SK-N-SH (cell line): ENCODE results near the gene GFPT2. TPM values are rescaled to one million over a fixed set of nuclear protein-coding genes. Genes with fewer than 3 reads are reported as not detected.

Experiments
- CTCF ChIA-PET: fragments of 300-600, 350-600 bp; formaldehyde crosslinking; extraction: SDS; loops from one replicate; lab custom pipeline; 2021; lab: Yijun Ruan, JAX
- POLR2A ChIA-PET: fragments of 350-600 bp; sonication (Branson Sonifier 250); formaldehyde crosslinking; extraction: SDS; loops from one replicate; lab custom pipeline; 2020; ENCODE audit warnings: antibody characterized with exemption, inconsistent platforms; lab: Yijun Ruan, JAX
- DNase-seq: peaks from one replicate; pipeline ENCODE4 v3.0.0; 2012
- H2AFZ ChIP-seq: fragments of 200-600 bp; sonication (generic); 2 replicates; pipeline ENCODE4 v1.8.1; 2016; ENCODE audit warnings: antibody characterized with exemption, mild to moderate bottlenecking, low read depth
- H3F3A ChIP-seq: fragments of 200-600 bp; sonication (generic); replicated peaks from 2 replicates; pipeline ENCODE3; 2016; ENCODE audit warnings: antibody characterized with exemption, mild to moderate bottlenecking; ENCODE audit not compliant: insufficient read depth
- H3K27ac ChIP-seq, 2 experiments: fragments of 200-500 bp in 1 of 2; fragments of 200-600 bp in 1 of 2; sonication (Bioruptor generic) in 1 of 2; sonication (generic), shearing (Covaris generic) in 1 of 2; 2 replicates each; pipeline versions ENCODE4 v1.5.1 to v1.6.1; 2014 to 2016; ENCODE audit warnings: low read depth in 2 of 2, inconsistent platforms in 1 of 2, low read length in 1 of 2, mild to moderate bottlenecking in 1 of 2, mixed read lengths in 1 of 2
- H3K27me3 ChIP-seq: fragments of 200-600 bp; sonication (generic), shearing (Covaris generic); 2 replicates; pipeline ENCODE4 v1.6.1; 2016; ENCODE audit warnings: mixed run types; ENCODE audit not compliant: insufficient read depth
- H3K36me3 ChIP-seq, 2 experiments: fragments of 200-500 bp in 1 of 2; fragments of 200-600 bp in 1 of 2; sonication (Bioruptor generic) in 1 of 2; sonication (generic) in 1 of 2; replicated peaks in 1 of 2; 2 replicates each; pipeline versions ENCODE3 to v1.5.1; 2014 to 2016; ENCODE audit warnings: low read length in 1 of 2, mild to moderate bottlenecking in 1 of 2; ENCODE audit not compliant: insufficient read depth in 2 of 2, control insufficient read depth in 1 of 2
- H3K4me1 ChIP-seq, 2 experiments: fragments of 200-500 bp in 1 of 2; fragments of 200-600 bp in 1 of 2; sonication (Bioruptor generic) in 1 of 2; sonication (generic), shearing (Covaris generic) in 1 of 2; 2 replicates each; pipeline versions ENCODE4 v1.5.1 to v1.6.1; 2014 to 2016; ENCODE audit warnings: low read depth in 1 of 2, low read length in 1 of 2, mixed run types in 1 of 2; ENCODE audit not compliant: insufficient read depth in 2 of 2, control insufficient read depth in 1 of 2
- H3K4me2 ChIP-seq: fragments of 200-600 bp; sonication (generic), shearing (Covaris generic); 2 replicates; pipeline ENCODE4 v1.6.1; 2017; ENCODE audit warnings: mixed run types
- H3K4me3 ChIP-seq, 2 experiments: fragments of 200-500 bp in 1 of 2; fragments of 200-600 bp in 1 of 2; sonication (Bioruptor generic) in 1 of 2; sonication (generic), shearing (Covaris generic) in 1 of 2; 2 replicates each; pipeline versions ENCODE4 v1.5.1 to v1.8.1; 2014 to 2016; ENCODE audit warnings: low read depth in 2 of 2, inconsistent platforms in 1 of 2, low read length in 1 of 2, mild to moderate bottlenecking in 1 of 2, mixed read lengths in 1 of 2, moderate library complexity in 1 of 2
- H3K79me2 ChIP-seq: fragments of 200-600 bp; sonication (generic); 2 replicates; pipeline ENCODE4 v1.8.1; 2017; ENCODE audit warnings: mild to moderate bottlenecking; ENCODE audit not compliant: insufficient read depth
- H3K9ac ChIP-seq: fragments of 200-600 bp; sonication (generic); 2 replicates; pipeline ENCODE4 v1.6.1; 2017; ENCODE audit warnings: mixed run types
- H3K9me2 ChIP-seq: fragments of 200-600 bp; sonication (generic); 2 replicates; pipeline ENCODE4 v1.6.1; 2017; ENCODE audit warnings: mixed run types
- H3K9me3 ChIP-seq: fragments of 200-600 bp; sonication (generic); 2 replicates; pipeline ENCODE4 v1.6.1; 2017; ENCODE audit warnings: mixed run types, mild to moderate bottlenecking, moderate library complexity
- H4K20me1 ChIP-seq: fragments of 200-600 bp; sonication (generic); 2 replicates; pipeline ENCODE4 v1.6.1; 2017; ENCODE audit warnings: mild to moderate bottlenecking, mixed run types; ENCODE audit not compliant: insufficient read depth
- CHD2 ChIP-seq: fragments of 150-350 bp; IDR thresholded peaks from 2 replicates; pipeline ENCODE4 v1.6.1; 2018; ENCODE audit warnings: low read length; ENCODE audit not compliant: partially characterized antibody
- EZH2phosphoT487 ChIP-seq: fragments of 200-600 bp; sonication (generic); IDR thresholded peaks from 2 replicates; pipeline ENCODE4 v1.6.1; 2017; ENCODE audit warnings: low read depth, mixed run types, mild to moderate bottlenecking, antibody characterized with exemption, moderate library complexity, borderline replicate concordance
- FOXJ3 ChIP-seq: sonication (generic); formaldehyde crosslinking; IDR thresholded peaks from 2 replicates; pipeline ENCODE4 v1.5.1; 2020; ENCODE audit warnings: mild to moderate bottlenecking, missing genetic modification reagents
- FOXM1 ChIP-seq: IDR thresholded peaks from 2 replicates; pipeline ENCODE4 v1.4.0; 2012; ENCODE audit warnings: low read depth, mild to moderate bottlenecking
- GABPA ChIP-seq: IDR thresholded peaks from 2 replicates; pipeline ENCODE4 v1.4.0; 2012; ENCODE audit warnings: low read depth, mild to moderate bottlenecking
- GATA2 ChIP-seq: sonication (generic); formaldehyde crosslinking; IDR thresholded peaks from 2 replicates; pipeline ENCODE4 v1.5.0; 2020; ENCODE audit warnings: mild to moderate bottlenecking, missing genetic modification reagents
- MEF2A ChIP-seq: IDR thresholded peaks from 2 replicates; pipeline ENCODE4 v1.4.0; 2012; ENCODE audit warnings: low read depth, borderline replicate concordance
- NFIC ChIP-seq: IDR thresholded peaks from 2 replicates; pipeline ENCODE4 v1.4.0; 2012; ENCODE audit warnings: borderline replicate concordance
- RCOR1 ChIP-seq: fragments of 150-350 bp; IDR thresholded peaks from 2 replicates; pipeline ENCODE4 v1.6.1; 2017; ENCODE audit warnings: antibody characterized with exemption, low read length
- RFX5 ChIP-seq: IDR thresholded peaks from 2 replicates; pipeline ENCODE4 v1.6.1; 2012; ENCODE audit warnings: mild to moderate bottlenecking, improper control_type of control experiment, low read length
- RXRA ChIP-seq: IDR thresholded peaks from 2 replicates; pipeline ENCODE4 v1.4.0; 2012; ENCODE audit warnings: low read depth, mild to moderate bottlenecking, borderline replicate concordance
- SMC3 ChIP-seq: IDR thresholded peaks from 2 replicates; pipeline ENCODE4 v1.6.1; 2012; ENCODE audit warnings: low read depth, low read length, improper control_type of control experiment
- TCF12 ChIP-seq: IDR thresholded peaks from 2 replicates; pipeline ENCODE4 v1.4.0; 2012
- TEAD4 ChIP-seq: IDR thresholded peaks from 2 replicates; pipeline ENCODE4 v1.4.0; 2012; ENCODE audit warnings: mild to moderate bottlenecking, borderline replicate concordance; ENCODE audit not compliant: insufficient read depth
- WGBS: methylation state at CpG from one replicate; pipeline ENCODE4 v1.1.6; 2017; ENCODE audit warnings: low lambda C conversion rate; 5-methylcytosine and 5-hydroxymethylcytosine counted together
- polyA plus RNA-seq, 3 experiments: library from polyadenylated mRNA; depleted of rRNA; stranded (reverse); fragments of >200 nt; gene quantifications; 2 replicates each; pipeline ENCODE4 v1.2.3, GENCODE V29; 2012
- TF ChIP-seq, protein P1 (sequence below): IDR thresholded peaks from 2 replicates; pipeline ENCODE4 v1.6.1; 2012; ENCODE audit warnings: mild to moderate bottlenecking, low read depth, low read length, moderate library complexity
- TF ChIP-seq, protein P2 (sequence below): fragments of 150-350 bp; IDR thresholded peaks from 2 replicates; pipeline ENCODE4 v1.6.1; 2017; ENCODE audit warnings: antibody characterized with exemption, low read length, low read depth, borderline replicate concordance

The GFPT2 gene
- polyA plus RNA-seq, 1 of the 3 experiments (the other 2 are of a cell fraction): 8.1 TPM

DNA sequence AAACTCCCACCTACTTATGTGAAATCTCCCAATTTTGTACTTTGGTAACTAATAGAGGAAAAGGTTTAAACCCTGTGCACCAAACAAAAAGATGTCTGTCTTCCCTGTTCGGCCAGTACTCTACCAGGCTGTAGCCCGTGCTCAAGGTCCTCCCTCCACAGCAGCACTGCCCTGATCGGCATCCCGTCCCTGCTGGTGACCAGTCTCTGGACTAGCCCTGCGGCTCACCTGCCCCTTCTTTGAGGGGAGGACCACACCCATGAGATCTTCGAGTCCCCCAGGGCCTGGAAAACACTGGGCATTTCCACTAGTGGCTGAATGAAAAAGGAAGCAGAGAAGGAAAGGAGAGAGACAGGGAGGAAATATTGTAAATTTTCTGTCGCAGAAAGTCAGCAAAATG is 2.8 kb downstream of the GFPT2 start (continued):
- no peak for TF ChIP-seq SMC3
- TF ChIP-seq MEF2A: no peak

DNA sequence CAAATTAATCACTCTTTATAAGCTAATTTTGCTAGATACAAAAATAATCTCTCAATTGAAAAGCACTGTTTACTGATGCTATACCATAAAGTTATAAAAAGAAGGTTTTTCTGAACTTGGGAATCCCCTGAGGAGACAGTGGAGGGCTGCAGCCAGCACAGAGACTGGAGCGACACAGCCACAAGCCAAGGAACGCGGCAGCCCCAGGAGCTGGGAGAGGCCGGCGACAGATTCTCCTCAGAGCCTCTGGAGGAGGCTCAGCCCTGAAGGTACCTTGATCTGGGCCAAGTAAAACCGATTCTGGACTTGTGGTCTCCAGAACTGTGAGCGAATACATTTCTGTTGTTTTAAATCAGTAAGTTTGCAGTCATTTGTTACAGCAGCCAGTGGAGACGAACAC is 3.7 kb downstream of the GFPT2 start:
- Histone ChIP-seq H3K4me3 (no peak overlapping the region), H3K27me3 (peaks cover 9% of the 10 kb centered on the region; the same call in 1 of the 2 replicates), H3K79me2 (no peaks in the 10 kb centered on the region), H2AFZ (no peak overlapping the region), H3K4me2 (no peak overlapping the region), H3K9ac (no peak overlapping the region), H4K20me1 (no peaks in the 10 kb centered on the region), H3K36me3 (no peaks in the 10 kb centered on the region), H3K4me1 (peaks cover 0 to 16% of the 10 kb centered on the region in 2 experiments; a peak in 1 of 4 replicates), H3K27ac (no peak overlapping the region), H3F3A (no peaks in the 10 kb centered on the region), H3K9me3 (no peaks in the 10 kb centered on the region), H3K9me2 (no peaks in the 10 kb centered on the region)
- POLR2A ChIA-PET: no interaction called here
- CTCF ChIA-PET: interaction anchor here (1.2 to 1.4 kb wide), 3 partner anchors 21 to 56 kb away, joined by 3 to 5 read pairs (median 3); no protein-coding TSS in a partner anchor
- 79% methylated on average over 8 of the region's 8 CpGs for WGBS
- DNase-seq: no peak
- TF ChIP-seq CHD2 (no peak), TEAD4 (no peak), TCF12 (no peak), FOXJ3 (CRISPR knock-in tag) (no peak), MEF2A (no peak), RFX5 (no peak), GATA2 (CRISPR knock-in tag) (no peak), RXRA (no peak), EZH2phosphoT487 (no peak), GABPA (no peak), NFIC (no peak), SMC3 (no peak), FOXM1 (no peak), RCOR1 (no peak)
- TF ChIP-seq, protein P1, sequence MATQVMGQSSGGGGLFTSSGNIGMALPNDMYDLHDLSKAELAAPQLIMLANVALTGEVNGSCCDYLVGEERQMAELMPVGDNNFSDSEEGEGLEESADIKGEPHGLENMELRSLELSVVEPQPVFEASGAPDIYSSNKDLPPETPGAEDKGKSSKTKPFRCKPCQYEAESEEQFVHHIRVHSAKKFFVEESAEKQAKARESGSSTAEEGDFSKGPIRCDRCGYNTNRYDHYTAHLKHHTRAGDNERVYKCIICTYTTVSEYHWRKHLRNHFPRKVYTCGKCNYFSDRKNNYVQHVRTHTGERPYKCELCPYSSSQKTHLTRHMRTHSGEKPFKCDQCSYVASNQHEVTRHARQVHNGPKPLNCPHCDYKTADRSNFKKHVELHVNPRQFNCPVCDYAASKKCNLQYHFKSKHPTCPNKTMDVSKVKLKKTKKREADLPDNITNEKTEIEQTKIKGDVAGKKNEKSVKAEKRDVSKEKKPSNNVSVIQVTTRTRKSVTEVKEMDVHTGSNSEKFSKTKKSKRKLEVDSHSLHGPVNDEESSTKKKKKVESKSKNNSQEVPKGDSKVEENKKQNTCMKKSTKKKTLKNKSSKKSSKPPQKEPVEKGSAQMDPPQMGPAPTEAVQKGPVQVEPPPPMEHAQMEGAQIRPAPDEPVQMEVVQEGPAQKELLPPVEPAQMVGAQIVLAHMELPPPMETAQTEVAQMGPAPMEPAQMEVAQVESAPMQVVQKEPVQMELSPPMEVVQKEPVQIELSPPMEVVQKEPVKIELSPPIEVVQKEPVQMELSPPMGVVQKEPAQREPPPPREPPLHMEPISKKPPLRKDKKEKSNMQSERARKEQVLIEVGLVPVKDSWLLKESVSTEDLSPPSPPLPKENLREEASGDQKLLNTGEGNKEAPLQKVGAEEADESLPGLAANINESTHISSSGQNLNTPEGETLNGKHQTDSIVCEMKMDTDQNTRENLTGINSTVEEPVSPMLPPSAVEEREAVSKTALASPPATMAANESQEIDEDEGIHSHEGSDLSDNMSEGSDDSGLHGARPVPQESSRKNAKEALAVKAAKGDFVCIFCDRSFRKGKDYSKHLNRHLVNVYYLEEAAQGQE: no peak
- TF ChIP-seq, protein P2, sequence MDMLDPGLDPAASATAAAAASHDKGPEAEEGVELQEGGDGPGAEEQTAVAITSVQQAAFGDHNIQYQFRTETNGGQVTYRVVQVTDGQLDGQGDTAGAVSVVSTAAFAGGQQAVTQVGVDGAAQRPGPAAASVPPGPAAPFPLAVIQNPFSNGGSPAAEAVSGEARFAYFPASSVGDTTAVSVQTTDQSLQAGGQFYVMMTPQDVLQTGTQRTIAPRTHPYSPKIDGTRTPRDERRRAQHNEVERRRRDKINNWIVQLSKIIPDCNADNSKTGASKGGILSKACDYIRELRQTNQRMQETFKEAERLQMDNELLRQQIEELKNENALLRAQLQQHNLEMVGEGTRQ: no peak
